HepG2 (cell line): ENCODE results near the gene TMEM165. TPM values are rescaled to one million over a fixed set of nuclear protein-coding genes. Genes with fewer than 3 reads are reported as not detected.

ENCODE experiments used
- ATAC-seq: fragments of 200-7000 bp; cut with Tn5 transposase; 3 replicates; pipeline ENCODE4 v1.9.1; 2020; ENCODE audit warnings: mild to moderate bottlenecking, moderate library complexity
- BruUV-seq: library from RNA; stranded (reverse); fragments of 400-500 nt; replicated peaks from 2 replicates; lab custom pipeline; 2021; lab: Mats Ljungman, UMichigan
- CTCF ChIA-PET: fragments of 300-600 bp; formaldehyde crosslinking; extraction: SDS; loops from one replicate; lab custom pipeline; 2021; ENCODE audit warnings: low total read pairs, inconsistent platforms, low intra/inter-chr PET ratio; lab: Yijun Ruan, JAX
- POLR2A ChIA-PET: fragments of 350-600 bp; sonication (Branson Sonifier 250); formaldehyde crosslinking; loops from one replicate; lab custom pipeline; 2020; ENCODE audit warnings: antibody characterized with exemption, inconsistent platforms; lab: Yijun Ruan, JAX
- DNase-seq: peaks from one replicate; pipeline ENCODE4 v3.0.0-alpha.2; 2015; ENCODE audit warnings: low spot score
- FAIRE-seq: peaks from 3 replicates; lab custom pipeline; 2011; peaks lifted over from hg19 to GRCh38; lab: Jason Lieb, UNC
- H2AFZ ChIP-seq: one replicate; pipeline ENCODE4 v1.6.1; 2011; ENCODE audit warnings: low read length, inconsistent platforms
- H3K27ac ChIP-seq: fragments of 300-600 bp; 3 replicates; pipeline ENCODE4 v1.8.0; 2011; ENCODE audit warnings: mixed run types, mild to moderate bottlenecking, mixed read lengths, low read length, inconsistent platforms; ENCODE audit not compliant: insufficient read depth; ENCODE audit errors: extremely low read length
- H3K27me3 ChIP-seq, 2 experiments: fragments of 200-600 bp in 1 of 2; 2 replicates in 1 of 2; 3 replicates in 1 of 2; pipeline versions ENCODE4 v1.6.0 to v1.8.0; 2011; ENCODE audit warnings: low read length in 2 of 2, mild to moderate bottlenecking in 2 of 2, moderate library complexity in 2 of 2, inconsistent platforms in 1 of 2; ENCODE audit not compliant: insufficient read depth in 2 of 2, control insufficient read depth in 1 of 2
- H3K36me3 ChIP-seq, 2 experiments: fragments of 200-600 bp in 1 of 2; replicated peaks in 1 of 2; 2 replicates in 1 of 2; 3 replicates in 1 of 2; pipeline versions ENCODE4 v1.5.1 to v1.8.0; 2011; ENCODE audit warnings: low read length in 2 of 2, inconsistent platforms in 1 of 2; ENCODE audit not compliant: insufficient read depth in 2 of 2, control insufficient read depth in 1 of 2
- H3K4me1 ChIP-seq: 2 replicates; pipeline ENCODE4 v1.5.1; 2012; ENCODE audit warnings: low read length, inconsistent platforms; ENCODE audit not compliant: insufficient read depth
- H3K4me2 ChIP-seq: 2 replicates; pipeline ENCODE4 v1.6.0; 2011; ENCODE audit warnings: low read depth, low read length, inconsistent platforms
- H3K4me3 ChIP-seq, 3 experiments: fragments of 200-600 bp in 1 of 3; sonication (generic), shearing (Covaris generic) in 1 of 3; replicated peaks in 1 of 3; 2 replicates each; pipeline ENCODE4 v1.5.1; 2011 to 2016; ENCODE audit warnings: low read length in 3 of 3, inconsistent platforms in 2 of 3, low read depth in 2 of 3, mild to moderate bottlenecking in 2 of 3, control low read depth in 1 of 3, mixed read lengths in 1 of 3; ENCODE audit not compliant: insufficient read depth in 1 of 3
- H3K79me2 ChIP-seq: one replicate; pipeline ENCODE4 v1.6.1; 2011; ENCODE audit warnings: low read length, inconsistent platforms; ENCODE audit not compliant: insufficient read depth
- H3K9ac ChIP-seq: 2 replicates; pipeline ENCODE4 v1.6.0; 2011; ENCODE audit warnings: mild to moderate bottlenecking, low read depth, low read length, inconsistent platforms; ENCODE audit not compliant: insufficient read depth
- H3K9me3 ChIP-seq: 2 replicates; pipeline ENCODE4 v1.5.1; 2012; ENCODE audit warnings: mild to moderate bottlenecking, low read length
- H4K20me1 ChIP-seq: 2 replicates; pipeline ENCODE4 v1.6.0; 2011; ENCODE audit warnings: inconsistent platforms, mild to moderate bottlenecking, low read length, moderate library complexity; ENCODE audit not compliant: insufficient read depth
- FOXA3 ChIP-seq: IDR thresholded peaks from 2 replicates; pipeline ENCODE4 v1.6.1; 2016; ENCODE audit warnings: missing genetic modification reagents, missing compliant biosample characterization
- FOXK1 ChIP-seq: sonication (generic); formaldehyde crosslinking; IDR thresholded peaks from 2 replicates; pipeline ENCODE4 v1.4.0; 2020; ENCODE audit warnings: low read depth, missing genetic modification reagents, borderline replicate concordance
- FOXP1 ChIP-seq, 2 experiments: fragments of 450-650 bp in 1 of 2; IDR thresholded peaks; 2 replicates each; pipeline ENCODE4 v1.6.1; 2017 to 2018; ENCODE audit warnings: antibody characterized with exemption in 1 of 2
- HDAC2 ChIP-seq: sonication (generic); formaldehyde crosslinking; IDR thresholded peaks from 2 replicates; pipeline ENCODE4 v1.4.0; 2020; ENCODE audit warnings: missing genetic modification reagents
- HHEX ChIP-seq: IDR thresholded peaks from 2 replicates; pipeline ENCODE4 v1.6.1; 2016; ENCODE audit warnings: control low read depth
- KLF9 ChIP-seq: IDR thresholded peaks from 2 replicates; pipeline ENCODE4 v1.6.1; 2016; ENCODE audit warnings: low read depth
- NR0B2 ChIP-seq: sonication (generic); formaldehyde crosslinking; IDR thresholded peaks from 2 replicates; pipeline ENCODE4 v1.4.0; 2020; ENCODE audit warnings: mild to moderate bottlenecking, missing genetic modification reagents
- RCOR2 ChIP-seq: IDR thresholded peaks from 2 replicates; pipeline ENCODE4 v1.6.1; 2016; ENCODE audit warnings: missing biosample characterization, missing genetic modification reagents
- SALL2 ChIP-seq: sonication (generic); formaldehyde crosslinking; IDR thresholded peaks from 2 replicates; pipeline ENCODE4 v1.8.1; 2023; ENCODE audit warnings: mild to moderate bottlenecking, missing genetic modification reagents, inconsistent platforms
- SATB2 ChIP-seq: sonication (generic); formaldehyde crosslinking; IDR thresholded peaks from 2 replicates; pipeline ENCODE4 v1.5.0; 2020; ENCODE audit warnings: missing genetic modification reagents
- SOX5 ChIP-seq: IDR thresholded peaks from 2 replicates; pipeline ENCODE4 v1.6.1; 2016; ENCODE audit warnings: borderline replicate concordance
- SSRP1 ChIP-seq: IDR thresholded peaks from 2 replicates; pipeline ENCODE4 v1.6.1; 2016; ENCODE audit warnings: control low read depth
- TBP ChIP-seq: sonication (generic); formaldehyde crosslinking; IDR thresholded peaks from 2 replicates; pipeline ENCODE4 v1.5.0; 2020; ENCODE audit warnings: missing genetic modification reagents
- YEATS2 ChIP-seq: sonication (generic); formaldehyde crosslinking; IDR thresholded peaks from 2 replicates; pipeline ENCODE4 v1.4.0; 2020; ENCODE audit warnings: missing genetic modification reagents, borderline replicate concordance
- ZFP36L1 ChIP-seq: sonication (generic); formaldehyde crosslinking; IDR thresholded peaks from 2 replicates; pipeline ENCODE4 v1.8.0; 2022; ENCODE audit warnings: mild to moderate bottlenecking, missing genetic modification reagents, moderate library complexity
- ZNF292 ChIP-seq: sonication (generic); formaldehyde crosslinking; IDR thresholded peaks from 2 replicates; pipeline ENCODE4 v1.8.1; 2022; ENCODE audit warnings: mild to moderate bottlenecking, low read depth, missing genetic modification reagents, borderline replicate concordance
- ZNF607 ChIP-seq: sonication (generic); formaldehyde crosslinking; IDR thresholded peaks from 2 replicates; pipeline ENCODE4 v1.5.1; 2020; ENCODE audit warnings: missing genetic modification reagents, mild to moderate bottlenecking, borderline replicate concordance
- ZNF746 ChIP-seq: sonication (generic); formaldehyde crosslinking; IDR thresholded peaks from 2 replicates; pipeline ENCODE4 v1.8.0; 2022; ENCODE audit warnings: mild to moderate bottlenecking, missing genetic modification reagents
- WGBS: methylation state at CpG from one replicate; pipeline ENCODE4 v1.1.6; 2017; ENCODE audit warnings: low lambda C conversion rate; 5-methylcytosine and 5-hydroxymethylcytosine counted together
- in situ Hi-C: cut with HindIII; loops from 2 replicates; pipeline ENCODE4 v1.10.0; 2017; ENCODE audit warnings: low pct_unique_long_range_greater_than_20kb; ENCODE audit not compliant: extremely low pct_ligation_motif_present
- intact Hi-C: fragments of 100-400 bp; cut with micrococcal nuclease; formaldehyde crosslinking; loops from one replicate; pipeline ENCODE4 v1.10.0; 2022; ENCODE audit not compliant: unreplicated experiment
- polyA plus RNA-seq, 8 experiments: library from polyadenylated mRNA; depleted of rRNA in 3 of 8; stranded (reverse) in 7 of 8; unstranded in 1 of 8; fragments of >200 nt; fragmentation: Illumina TruSeq in 4 of 8; extraction: Trizol in 4 of 8; gene quantifications; 2 replicates each; pipeline versions ENCODE4 v1.2.1 to v1.2.3, GENCODE V29; 2011 to 2016; ENCODE audit warnings: low read depth in 4 of 8, missing spikeins in 1 of 8, mixed read lengths in 1 of 8; ENCODE audit not compliant: insufficient read depth in 1 of 8
- total RNA-seq, 5 experiments: library from RNA; depleted of rRNA; stranded (reverse); fragments of >200 nt; fragmentation: Illumina TruSeq; extraction: Trizol; gene quantifications; 2 replicates each; pipeline ENCODE4 v1.2.3, GENCODE V29; 2016; ENCODE audit warnings: low read depth in 1 of 5
- TF ChIP-seq, protein P1 (sequence below): sonication (generic); formaldehyde crosslinking; IDR thresholded peaks from 2 replicates; pipeline ENCODE4 v1.4.0; 2020; ENCODE audit warnings: mild to moderate bottlenecking, missing genetic modification reagents

The TMEM165 gene
- total and polyA plus RNA-seq, 2 of the 13 experiments (the other 11 are each of a cell fraction or from before 2014, with no cell fraction given) = 54.6 to 103 TPM

GRCh38 chr4:55439023-55439422, 43.3 kb downstream of the TMEM165 start (continued):
- TF ChIP-seq, protein P1, sequence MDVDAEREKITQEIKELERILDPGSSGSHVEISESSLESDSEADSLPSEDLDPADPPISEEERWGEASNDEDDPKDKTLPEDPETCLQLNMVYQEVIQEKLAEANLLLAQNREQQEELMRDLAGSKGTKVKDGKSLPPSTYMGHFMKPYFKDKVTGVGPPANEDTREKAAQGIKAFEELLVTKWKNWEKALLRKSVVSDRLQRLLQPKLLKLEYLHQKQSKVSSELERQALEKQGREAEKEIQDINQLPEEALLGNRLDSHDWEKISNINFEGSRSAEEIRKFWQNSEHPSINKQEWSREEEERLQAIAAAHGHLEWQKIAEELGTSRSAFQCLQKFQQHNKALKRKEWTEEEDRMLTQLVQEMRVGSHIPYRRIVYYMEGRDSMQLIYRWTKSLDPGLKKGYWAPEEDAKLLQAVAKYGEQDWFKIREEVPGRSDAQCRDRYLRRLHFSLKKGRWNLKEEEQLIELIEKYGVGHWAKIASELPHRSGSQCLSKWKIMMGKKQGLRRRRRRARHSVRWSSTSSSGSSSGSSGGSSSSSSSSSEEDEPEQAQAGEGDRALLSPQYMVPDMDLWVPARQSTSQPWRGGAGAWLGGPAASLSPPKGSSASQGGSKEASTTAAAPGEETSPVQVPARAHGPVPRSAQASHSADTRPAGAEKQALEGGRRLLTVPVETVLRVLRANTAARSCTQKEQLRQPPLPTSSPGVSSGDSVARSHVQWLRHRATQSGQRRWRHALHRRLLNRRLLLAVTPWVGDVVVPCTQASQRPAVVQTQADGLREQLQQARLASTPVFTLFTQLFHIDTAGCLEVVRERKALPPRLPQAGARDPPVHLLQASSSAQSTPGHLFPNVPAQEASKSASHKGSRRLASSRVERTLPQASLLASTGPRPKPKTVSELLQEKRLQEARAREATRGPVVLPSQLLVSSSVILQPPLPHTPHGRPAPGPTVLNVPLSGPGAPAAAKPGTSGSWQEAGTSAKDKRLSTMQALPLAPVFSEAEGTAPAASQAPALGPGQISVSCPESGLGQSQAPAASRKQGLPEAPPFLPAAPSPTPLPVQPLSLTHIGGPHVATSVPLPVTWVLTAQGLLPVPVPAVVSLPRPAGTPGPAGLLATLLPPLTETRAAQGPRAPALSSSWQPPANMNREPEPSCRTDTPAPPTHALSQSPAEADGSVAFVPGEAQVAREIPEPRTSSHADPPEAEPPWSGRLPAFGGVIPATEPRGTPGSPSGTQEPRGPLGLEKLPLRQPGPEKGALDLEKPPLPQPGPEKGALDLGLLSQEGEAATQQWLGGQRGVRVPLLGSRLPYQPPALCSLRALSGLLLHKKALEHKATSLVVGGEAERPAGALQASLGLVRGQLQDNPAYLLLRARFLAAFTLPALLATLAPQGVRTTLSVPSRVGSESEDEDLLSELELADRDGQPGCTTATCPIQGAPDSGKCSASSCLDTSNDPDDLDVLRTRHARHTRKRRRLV = no peak
- TF ChIP-seq FOXP1 (IDR thresholded peaks at IDR 0.05) (no peak), FOXP1 (CRISPR knock-in tag; IDR thresholded peaks at IDR 0.05) (peak; percentile 26; the same call in 1 of the 2 replicates), SOX5 (CRISPR knock-in tag) (peak; percentile 58; the same call in 1 of the 2 replicates), KLF9 (CRISPR knock-in tag) (no peak), HHEX (CRISPR knock-in tag) (no peak), SATB2 (CRISPR knock-in tag) (peak; percentile 82; the same call in 1 of the 2 replicates), RCOR2 (CRISPR knock-in tag) (0 out of 2 replicates have a peak, but pooled peaks have one; percentile 5)

GRCh38 chr4:55440786-55441185, 45.0 kb downstream of the TMEM165 start:
- peaks cover 3 to 35% of the 10 kb centered on the region in 2 experiments; a peak in 4 of 5 replicates for H3K36me3 ChIP-seq
- POLR2A ChIA-PET = no interaction called here
- ATAC-seq = no peak
- TF ChIP-seq FOXK1 (no peak), TBP (no peak), SSRP1 (CRISPR knock-in tag) (no peak), NR0B2 (CRISPR knock-in tag) (no peak), FOXA3 (CRISPR knock-in tag) (no peak), SALL2 (CRISPR knock-in tag) (no peak), HDAC2 (CRISPR knock-in tag) (no peak), ZNF292 (CRISPR knock-in tag) (no peak), ZNF746 (no peak), ZFP36L1 (CRISPR knock-in tag) (no peak), YEATS2 (CRISPR knock-in tag) (no peak), ZNF607 (CRISPR knock-in tag) (no peak)

More at GRCh38 chr4:55440786-55441185, 45.0 kb downstream of the TMEM165 start:
- Histone ChIP-seq H3K4me2 (no peak overlapping the region), H4K20me1 (no peaks in the 10 kb centered on the region), H3K4me1 (peaks cover 28% of the 10 kb centered on the region), H2AFZ (no peak overlapping the region), H3K27me3 (no peaks in the 10 kb centered on the region), H3K4me3 (no peak overlapping the region), H3K27ac (no peak overlapping the region), H3K9me3 (no peaks in the 10 kb centered on the region), H3K9ac (no peak overlapping the region), H3K79me2 (no peaks in the 10 kb centered on the region)
- in situ Hi-C loops = no loop called here
- FAIRE-seq (no peak), DNase-seq (no peak)
- intact Hi-C loops = no loop called here
- BruUV-seq = no TSS peak
- CTCF ChIA-PET = no interaction called here
- 94% methylated on average over 2 of the region's 2 CpGs for WGBS
